ENCODE results near the gene M1AP. TPM values are rescaled to one million over a fixed set of nuclear protein-coding genes. Genes with fewer than 3 reads are reported as not detected.

The M1AP gene
- total RNA-seq, 1 donor from 2014 or later = 2.5 TPM

DNA sequence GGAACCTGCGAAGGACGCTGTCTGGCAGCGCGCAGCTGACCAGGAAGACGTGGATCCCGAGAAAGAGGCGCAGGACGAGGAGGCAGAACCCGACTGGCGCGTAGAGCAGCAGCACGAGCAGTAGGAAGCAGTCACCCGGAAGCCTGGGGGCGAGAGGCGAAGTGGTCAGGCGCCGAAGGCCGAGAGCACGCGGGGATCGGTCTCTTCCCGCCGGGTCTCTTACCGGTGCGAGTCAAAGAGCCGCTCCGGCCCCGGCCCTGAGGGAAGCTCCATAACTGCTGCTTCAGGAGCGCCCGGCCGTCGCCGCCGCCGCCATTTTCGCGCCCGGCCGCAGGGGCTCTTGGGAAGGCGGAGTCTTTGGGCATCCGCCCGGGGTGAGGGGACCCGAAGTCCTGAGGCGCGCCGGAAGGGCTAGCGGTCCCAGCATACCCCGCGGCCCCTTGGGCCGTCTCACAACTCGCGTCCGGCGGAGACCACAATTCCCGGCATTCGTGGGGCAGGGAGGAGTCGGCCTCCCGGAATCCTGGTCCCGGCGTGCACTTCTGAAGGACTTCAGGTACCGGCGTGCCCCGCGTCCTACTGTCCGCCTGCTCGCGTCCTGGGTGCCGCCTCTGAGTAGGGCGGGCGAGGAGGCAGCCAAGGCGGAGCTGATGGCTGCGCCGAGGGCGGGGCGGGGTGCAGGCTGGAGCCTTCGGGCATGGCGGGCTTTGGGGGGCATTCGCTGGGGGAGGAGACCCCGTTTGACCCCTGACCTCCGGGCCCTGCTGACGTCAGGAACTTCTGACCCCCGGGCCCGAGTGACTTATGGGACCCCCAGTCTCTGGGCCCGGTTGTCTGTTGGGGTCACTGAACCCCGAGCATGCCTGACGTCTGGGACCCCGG is 118.5 kb downstream of the M1AP start, which contains the start of the genes AUP1 and HTRA2:
Gene AUP1 (minus strand): TSS at position 350 of the 882 bp plus-strand sequence. CDS start 77 bp downstream, at position 273.
Gene HTRA2 (plus strand): TSS at position 577 of the 882 bp plus-strand sequence. CDS start 74 bp downstream, at position 651.
- H3K4me3 ChIP-seq (ENCODE audit: low read depth, low read length) = peak within 1 kb of the TSS; percentile 99
- peak; percentile 79 for DNase-seq (ENCODE audit: low read depth)
- TF ChIP-seq, protein P1, sequence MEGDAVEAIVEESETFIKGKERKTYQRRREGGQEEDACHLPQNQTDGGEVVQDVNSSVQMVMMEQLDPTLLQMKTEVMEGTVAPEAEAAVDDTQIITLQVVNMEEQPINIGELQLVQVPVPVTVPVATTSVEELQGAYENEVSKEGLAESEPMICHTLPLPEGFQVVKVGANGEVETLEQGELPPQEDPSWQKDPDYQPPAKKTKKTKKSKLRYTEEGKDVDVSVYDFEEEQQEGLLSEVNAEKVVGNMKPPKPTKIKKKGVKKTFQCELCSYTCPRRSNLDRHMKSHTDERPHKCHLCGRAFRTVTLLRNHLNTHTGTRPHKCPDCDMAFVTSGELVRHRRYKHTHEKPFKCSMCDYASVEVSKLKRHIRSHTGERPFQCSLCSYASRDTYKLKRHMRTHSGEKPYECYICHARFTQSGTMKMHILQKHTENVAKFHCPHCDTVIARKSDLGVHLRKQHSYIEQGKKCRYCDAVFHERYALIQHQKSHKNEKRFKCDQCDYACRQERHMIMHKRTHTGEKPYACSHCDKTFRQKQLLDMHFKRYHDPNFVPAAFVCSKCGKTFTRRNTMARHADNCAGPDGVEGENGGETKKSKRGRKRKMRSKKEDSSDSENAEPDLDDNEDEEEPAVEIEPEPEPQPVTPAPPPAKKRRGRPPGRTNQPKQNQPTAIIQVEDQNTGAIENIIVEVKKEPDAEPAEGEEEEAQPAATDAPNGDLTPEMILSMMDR (conservative IDR thresholded peaks at IDR 0.05; ENCODE audit: low read depth, low read length) = no peak

DNA sequence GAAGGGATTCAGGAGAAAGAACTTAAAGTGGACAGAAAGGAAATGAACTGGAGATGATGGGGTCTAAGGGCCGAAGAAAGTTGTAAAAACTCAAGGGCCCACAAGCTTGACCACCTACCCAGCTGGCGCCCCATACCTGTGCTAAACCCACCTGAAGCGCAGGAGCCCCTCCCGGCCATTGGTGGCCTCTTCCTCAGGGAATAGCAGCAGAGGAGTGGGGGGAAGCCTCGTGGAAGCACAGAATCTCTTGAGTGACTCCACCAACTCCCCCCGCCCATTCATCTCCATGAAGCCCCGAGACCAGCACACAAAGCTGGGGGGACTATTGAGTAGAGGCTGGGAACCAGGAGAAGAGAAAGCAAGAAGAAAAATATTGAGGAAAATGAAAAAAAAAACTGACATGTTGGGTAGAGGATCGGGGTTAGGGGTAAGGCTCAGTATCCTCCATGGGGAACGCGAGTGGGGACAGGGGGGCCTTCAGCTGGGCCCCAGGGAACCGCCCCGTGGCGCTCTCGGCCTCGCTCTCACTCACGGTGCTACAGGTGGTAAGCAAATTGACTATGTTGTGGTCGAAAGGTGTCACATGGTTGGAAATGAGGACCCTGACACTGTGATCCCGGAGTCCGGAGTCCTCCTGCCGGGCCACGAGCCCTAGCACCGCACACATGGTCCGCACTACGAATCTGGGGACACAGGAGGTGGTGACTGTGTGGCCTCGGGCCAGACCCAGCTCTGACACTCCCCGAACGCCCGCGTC is 119.4 kb downstream of the M1AP start:
- H3K4me3 ChIP-seq (ENCODE audit: low read depth, low read length) = peak overlapping the region; percentile 99
- DNase-seq (ENCODE audit: low read depth) = no peak
- TF ChIP-seq, protein P1 (conservative IDR thresholded peaks at IDR 0.05; ENCODE audit: low read depth, low read length) = no peak

DNA sequence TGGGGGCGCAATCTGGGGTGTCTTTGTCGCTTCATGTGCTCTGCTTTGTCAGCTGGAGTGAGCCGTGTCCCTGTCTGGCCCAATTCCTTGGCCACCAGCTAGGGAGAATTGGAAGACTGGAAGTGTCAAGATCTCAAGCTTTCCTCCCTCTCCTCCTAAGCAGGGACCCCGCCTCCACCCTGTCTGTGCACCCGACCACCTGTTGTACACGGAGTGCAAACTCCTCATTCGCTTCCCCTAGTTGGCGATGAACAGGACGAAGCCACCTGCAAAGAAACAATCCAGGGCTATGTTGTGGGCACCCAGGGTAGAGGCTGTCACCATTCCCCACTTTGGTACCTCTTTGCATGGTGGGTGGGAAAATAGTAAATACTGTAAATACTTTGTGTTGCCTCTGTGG is 120.4 kb downstream of the M1AP start:
- no peak overlapping the region for H3K4me3 ChIP-seq (ENCODE audit: low read depth, low read length)
- TF ChIP-seq, protein P1 (conservative IDR thresholded peaks at IDR 0.05; ENCODE audit: low read depth, low read length) = no peak
- no peak for DNase-seq (ENCODE audit: low read depth)

DNA sequence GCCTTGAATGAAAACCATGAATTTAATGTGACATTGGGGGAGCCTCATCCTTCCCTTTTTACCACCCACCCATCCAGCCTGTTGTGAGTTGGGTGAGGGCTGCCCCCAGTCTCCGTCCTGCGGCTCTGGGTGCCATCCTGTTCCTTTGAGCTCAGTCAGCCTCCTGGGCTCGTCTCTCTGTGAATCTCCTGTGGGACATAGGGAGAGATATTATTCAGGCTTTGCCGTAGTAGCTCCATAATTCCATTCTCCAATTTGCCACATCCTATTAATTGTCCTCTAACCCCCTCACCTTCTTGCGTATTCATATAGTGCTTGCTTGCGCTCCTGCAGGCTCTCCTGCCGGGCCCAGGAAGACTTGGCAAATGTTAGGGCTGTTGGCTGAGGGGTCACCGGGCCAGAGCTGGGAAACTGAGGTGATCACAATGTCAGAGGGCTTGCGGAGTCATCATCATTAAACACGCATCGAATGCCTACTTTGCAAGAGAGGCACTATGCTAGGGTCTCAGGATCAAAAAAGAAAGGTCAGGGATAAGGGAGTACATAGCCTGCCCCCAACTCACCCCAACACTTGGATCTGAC is 121.4 kb downstream of the M1AP start:
- TF ChIP-seq, protein P1 (conservative IDR thresholded peaks at IDR 0.05; ENCODE audit: low read depth, low read length) = no peak
- DNase-seq (ENCODE audit: low read depth) = no peak
- H3K4me3 ChIP-seq (ENCODE audit: low read depth, low read length) = no peak overlapping the region

DNA sequence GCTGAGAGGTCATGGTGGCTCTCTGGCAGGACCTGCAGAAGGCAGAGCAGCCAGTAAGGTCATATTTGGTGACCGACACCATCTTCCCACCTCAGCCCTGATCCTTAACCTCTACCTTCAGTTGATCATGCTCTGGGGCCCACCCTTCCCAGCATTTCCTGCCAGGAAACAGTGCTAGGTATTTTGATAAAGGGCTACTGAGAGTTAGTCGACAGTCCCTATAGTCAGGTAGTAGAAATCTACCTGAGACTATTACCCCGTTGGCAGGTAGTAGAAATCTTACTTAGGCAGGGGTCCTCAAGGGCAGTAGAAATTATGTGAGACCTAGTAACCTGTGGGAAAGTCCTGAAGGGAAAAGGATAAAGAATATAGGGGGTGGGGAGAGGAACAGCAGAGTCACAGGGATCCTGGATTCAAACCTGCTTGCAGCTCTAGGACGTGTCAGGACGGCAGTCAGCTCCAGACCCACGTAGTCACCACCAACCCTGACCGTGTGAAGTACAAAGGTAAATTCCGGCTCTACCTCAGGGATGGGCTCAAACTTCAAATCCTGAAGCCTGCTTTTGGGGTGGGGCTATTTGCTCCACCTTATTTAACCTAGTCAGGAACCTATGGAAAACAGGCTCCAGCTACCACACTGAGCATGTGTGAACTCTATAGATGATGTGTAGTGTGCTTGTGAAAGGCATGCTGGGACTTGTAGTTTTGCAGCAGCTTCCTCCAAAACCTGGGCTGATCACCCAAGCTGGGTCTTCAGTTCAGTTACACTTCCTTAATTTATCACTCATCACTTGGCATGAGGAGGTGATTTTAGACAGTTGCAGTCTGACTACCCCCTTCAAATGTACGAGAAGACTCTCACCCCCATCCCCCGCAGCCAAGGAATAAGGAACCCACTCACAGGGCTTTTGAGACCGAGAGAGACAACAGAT is 122.1 kb downstream of the M1AP start, which contains the start of gene DQX1:
Gene DQX1 (minus strand): TSS at position 515 of the 932 bp plus-strand sequence. CDS start 502 bp downstream, at position 13.
- no peak within 1 kb of the TSS for H3K4me3 ChIP-seq (ENCODE audit: low read depth, low read length)
- TF ChIP-seq, protein P1 (conservative IDR thresholded peaks at IDR 0.05; ENCODE audit: low read depth, low read length) = no peak
- no peak for DNase-seq (ENCODE audit: low read depth)
